Endodermal cell (in vitro differentiated cells): ENCODE data around the gene AKAP12. TPM values are rescaled to one million over a fixed set of nuclear protein-coding genes. Genes with fewer than 3 reads are reported as not detected.
A peak's percentile ranks its signal among the peaks of the same experiment; 100 is the strongest.

Experiments used
- DNase-seq: peaks from one replicate; pipeline ENCODE4 v3.0.0-alpha.2; 2017
- H3K27ac ChIP-seq: 2 replicates; pipeline ENCODE4 v1.5.1; 2013; ENCODE audit warnings: mild to moderate bottlenecking, low read depth, low read length, moderate library complexity
- H3K27me3 ChIP-seq: 2 replicates; pipeline ENCODE4 v1.6.1; 2013; ENCODE audit warnings: mild to moderate bottlenecking, low read length, moderate library complexity; ENCODE audit not compliant: insufficient read depth, control insufficient read depth, poor library complexity, severe bottlenecking
- H3K36me3 ChIP-seq: 2 replicates; pipeline ENCODE4 v1.7.0; 2013; ENCODE audit warnings: mild to moderate bottlenecking, low read length, moderate library complexity; ENCODE audit not compliant: control insufficient read depth, insufficient read depth
- H3K4me1 ChIP-seq: one replicate; pipeline ENCODE4 v1.7.0; 2013; ENCODE audit warnings: low read length; ENCODE audit not compliant: control insufficient read depth, insufficient read depth
- H3K4me3 ChIP-seq: 2 replicates; pipeline ENCODE4 v1.5.1; 2013; ENCODE audit warnings: mild to moderate bottlenecking, low read length, moderate library complexity
- H3K9ac ChIP-seq: 2 replicates; pipeline ENCODE4 v1.6.1; 2013; ENCODE audit warnings: mild to moderate bottlenecking, low read length, moderate library complexity; ENCODE audit not compliant: poor library complexity, severe bottlenecking; ENCODE audit errors: extremely low read depth
- H3K9me3 ChIP-seq: 2 replicates; pipeline ENCODE4 v1.6.1; 2013; ENCODE audit warnings: mild to moderate bottlenecking, low read length, moderate library complexity; ENCODE audit not compliant: control insufficient read depth
- H3K27ac Mint-ChIP-seq: 2 replicates; pipeline ENCODE4 v1.8.0; 2020; ENCODE audit warnings: mixed read lengths
- H3K27me3 Mint-ChIP-seq: 2 replicates; pipeline ENCODE4 v1.8.0; 2021; ENCODE audit warnings: mild to moderate bottlenecking, mixed read lengths; ENCODE audit not compliant: insufficient read depth
- H3K36me3 Mint-ChIP-seq: 2 replicates; pipeline ENCODE4 v1.8.0; 2020; ENCODE audit warnings: low read depth, mixed read lengths
- H3K4me1 Mint-ChIP-seq: 2 replicates; pipeline ENCODE4 v1.8.0; 2020; ENCODE audit warnings: mixed read lengths
- H3K4me3 Mint-ChIP-seq: 2 replicates; pipeline ENCODE4 v1.8.0; 2020; ENCODE audit warnings: mild to moderate bottlenecking, moderate library complexity, mixed read lengths
- H3K9me3 Mint-ChIP-seq: 2 replicates; pipeline ENCODE4 v1.8.0; 2020; ENCODE audit warnings: mild to moderate bottlenecking, mixed read lengths
- WGBS, 2 experiments: methylation state at CpG; one replicate each; pipeline versions ENCODE4 v1.1.5 to v1.1.7; 2013; ENCODE audit warnings: missing lambda C conversion rate in 2 of 2, mixed read lengths in 1 of 2; ENCODE audit not compliant: insufficient coverage in 1 of 2, insufficient read length in 1 of 2; 5-methylcytosine and 5-hydroxymethylcytosine counted together
- total RNA-seq, 2 donors: library from RNA; stranded (reverse); fragmentation: NEBNext Ultra II Directional in 1 of 2; extraction: Animal tissue kit (Norgen Biotek cat#: 25700) in 1 of 2; gene quantifications; 2 replicates in 1 of 2; 3 replicates in 1 of 2; pipeline ENCODE4 v1.2.1, GENCODE V29; 2021
- TF ChIP-seq, protein P1 (sequence below): fragments of 200-600 bp; sonication (generic); conservative IDR thresholded peaks from 2 replicates; pipeline ENCODE4 v1.5.0; 2021; ENCODE audit warnings: antibody characterized with exemption, mild to moderate bottlenecking

The AKAP12 gene
- total RNA-seq, 2 donors from 2014 or later: 27.3 to 33.3 TPM

DNA sequence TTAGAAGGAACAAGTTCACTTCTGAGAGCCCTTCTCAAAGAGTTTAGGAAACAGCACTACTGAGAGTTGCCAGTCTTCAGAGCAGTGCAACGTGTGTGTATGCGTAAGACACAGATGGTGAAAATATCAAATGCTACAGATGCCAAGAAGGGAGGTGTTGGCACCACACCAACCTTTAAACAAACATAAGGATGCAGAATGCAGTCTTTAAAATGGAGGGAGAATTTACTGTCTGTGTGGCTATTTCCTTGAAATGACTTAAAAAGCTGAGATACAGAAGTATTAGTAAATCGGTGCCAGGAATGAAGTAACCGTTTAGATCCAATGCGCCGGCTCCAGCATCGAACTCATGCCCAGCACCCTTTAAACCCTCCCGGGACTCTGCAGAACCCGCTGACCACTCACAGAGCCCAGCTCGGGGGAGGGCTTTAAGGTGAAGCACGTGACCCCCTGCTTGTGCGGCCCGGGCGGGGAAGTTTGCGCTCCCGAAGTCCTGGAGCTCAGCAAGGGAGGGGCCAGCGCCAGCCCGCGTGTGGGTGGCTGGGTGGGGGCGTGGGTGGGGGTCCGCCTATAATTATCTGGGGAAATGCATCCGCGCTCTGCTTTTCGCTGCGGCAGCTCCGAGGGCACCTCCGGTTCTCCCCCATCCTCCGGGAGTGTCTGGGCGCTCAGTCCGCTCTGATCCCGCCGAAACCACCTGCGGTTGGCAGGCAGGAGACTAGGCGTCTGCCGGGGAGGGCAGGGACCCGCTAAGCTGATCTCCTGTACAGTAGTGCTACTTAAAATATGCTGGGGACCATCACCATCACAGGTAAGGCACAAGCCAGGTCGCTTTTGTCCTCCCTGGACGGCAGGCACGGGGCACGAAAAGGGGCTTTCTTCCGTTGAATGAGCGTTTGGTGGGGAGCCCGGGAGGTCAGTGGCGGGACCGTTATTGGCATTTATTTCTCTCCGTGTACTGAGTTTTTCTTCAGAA is 85.6 kb downstream of the AKAP12 start:
- 27 to 45% methylated on average over 23 to 46 of the region's 46 CpGs for WGBS, 2 experiments
- TF ChIP-seq, protein P1, sequence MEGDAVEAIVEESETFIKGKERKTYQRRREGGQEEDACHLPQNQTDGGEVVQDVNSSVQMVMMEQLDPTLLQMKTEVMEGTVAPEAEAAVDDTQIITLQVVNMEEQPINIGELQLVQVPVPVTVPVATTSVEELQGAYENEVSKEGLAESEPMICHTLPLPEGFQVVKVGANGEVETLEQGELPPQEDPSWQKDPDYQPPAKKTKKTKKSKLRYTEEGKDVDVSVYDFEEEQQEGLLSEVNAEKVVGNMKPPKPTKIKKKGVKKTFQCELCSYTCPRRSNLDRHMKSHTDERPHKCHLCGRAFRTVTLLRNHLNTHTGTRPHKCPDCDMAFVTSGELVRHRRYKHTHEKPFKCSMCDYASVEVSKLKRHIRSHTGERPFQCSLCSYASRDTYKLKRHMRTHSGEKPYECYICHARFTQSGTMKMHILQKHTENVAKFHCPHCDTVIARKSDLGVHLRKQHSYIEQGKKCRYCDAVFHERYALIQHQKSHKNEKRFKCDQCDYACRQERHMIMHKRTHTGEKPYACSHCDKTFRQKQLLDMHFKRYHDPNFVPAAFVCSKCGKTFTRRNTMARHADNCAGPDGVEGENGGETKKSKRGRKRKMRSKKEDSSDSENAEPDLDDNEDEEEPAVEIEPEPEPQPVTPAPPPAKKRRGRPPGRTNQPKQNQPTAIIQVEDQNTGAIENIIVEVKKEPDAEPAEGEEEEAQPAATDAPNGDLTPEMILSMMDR: no peak
- peak; percentile 68 for DNase-seq
- Mint-ChIP-seq H3K27me3 (peaks cover 15% of the 10 kb centered on the region), H3K9me3 (no peaks in the 10 kb centered on the region), H3K36me3 (peaks cover 2% of the 10 kb centered on the region), H3K4me1 (peaks cover 14% of the 10 kb centered on the region), H3K27ac (no peak overlapping the region), H3K4me3 (peak overlapping the region; percentile 69)
- Histone ChIP-seq H3K36me3 (no peaks in the 10 kb centered on the region), H3K27me3 (peaks cover 13% of the 10 kb centered on the region), H3K27ac (no peak overlapping the region), H3K9ac (no peak overlapping the region), H3K4me3 (peak overlapping the region; percentile 72), H3K4me1 (no peaks in the 10 kb centered on the region), H3K9me3 (no peaks in the 10 kb centered on the region)

- no peaks in the 10 kb centered on the region for H3K9me3 Mint-ChIP-seq
- no peak overlapping the region for H3K27ac Mint-ChIP-seq
- WGBS, 2 experiments: 86 to 92% methylated on average over 5 to 8 of the region's 8 CpGs
- no peak for DNase-seq
- H3K27ac ChIP-seq: no peak overlapping the region
- peak overlapping the region; percentile 72 for H3K4me3 ChIP-seq
- no peaks in the 10 kb centered on the region for H3K36me3 ChIP-seq
- peaks cover 14% of the 10 kb centered on the region for H3K4me1 Mint-ChIP-seq
- no peaks in the 10 kb centered on the region for H3K36me3 Mint-ChIP-seq
- H3K27me3 Mint-ChIP-seq: peaks cover 15% of the 10 kb centered on the region
- no peaks in the 10 kb centered on the region for H3K4me1 ChIP-seq
- peak overlapping the region; percentile 69 for H3K4me3 Mint-ChIP-seq
- H3K27me3 ChIP-seq: peaks cover 13% of the 10 kb centered on the region
- TF ChIP-seq, protein P1: no peak
- no peak overlapping the region for H3K9ac ChIP-seq
- no peaks in the 10 kb centered on the region for H3K9me3 ChIP-seq
Observed at GRCh38 chr6:151326116-151326825, 86.5 kb downstream of the AKAP12 start.

- WGBS, 2 experiments: 91 to 93% methylated on average over 2 to 4 of the region's 4 CpGs
- H3K27ac Mint-ChIP-seq: no peak overlapping the region
- peaks cover 15% of the 10 kb centered on the region for H3K27me3 Mint-ChIP-seq
- no peaks in the 10 kb centered on the region for H3K9me3 Mint-ChIP-seq
- H3K36me3 ChIP-seq: no peaks in the 10 kb centered on the region
- TF ChIP-seq, protein P1: no peak
- H3K9me3 ChIP-seq: no peaks in the 10 kb centered on the region
- peaks cover 14% of the 10 kb centered on the region for H3K4me1 Mint-ChIP-seq
- peaks cover 13% of the 10 kb centered on the region for H3K27me3 ChIP-seq
- no peak overlapping the region for H3K4me3 ChIP-seq
- no peak overlapping the region for H3K27ac ChIP-seq
- no peak for DNase-seq
- H3K4me3 Mint-ChIP-seq: no peak overlapping the region
- H3K9ac ChIP-seq: no peak overlapping the region
- no peaks in the 10 kb centered on the region for H3K36me3 Mint-ChIP-seq
- no peaks in the 10 kb centered on the region for H3K4me1 ChIP-seq
Observed at GRCh38 chr6:151327101-151327500, 87.3 kb downstream of the AKAP12 start.
